DOHH2 (cell line): ENCODE data around the gene CACNA1I.

Experiments used
- H3F3A ChIP-seq: fragments of 200-600 bp; sonication (generic), shearing (Covaris generic); 2 replicates; pipeline ENCODE4 v1.6.0; 2016; ENCODE audit warnings: antibody characterized with exemption, mild to moderate bottlenecking; ENCODE audit not compliant: control insufficient read depth, insufficient read depth
- H3K27ac ChIP-seq: fragments of 200-600 bp; sonication (generic); 2 replicates; pipeline ENCODE4 v1.5.1; 2014; ENCODE audit warnings: low read depth, mild to moderate bottlenecking, low read length, moderate library complexity
- H3K27me3 ChIP-seq: fragments of 200-600 bp; sonication (generic); 2 replicates; pipeline ENCODE4 v1.6.1; 2014; ENCODE audit warnings: mild to moderate bottlenecking, low read length, mixed read lengths; ENCODE audit not compliant: control insufficient read depth
- H3K36me3 ChIP-seq: fragments of 200-600 bp; sonication (generic); 2 replicates; pipeline ENCODE4 v1.6.1; 2014; ENCODE audit warnings: mild to moderate bottlenecking, low read length, moderate library complexity, mixed read lengths; ENCODE audit not compliant: control insufficient read depth
- H3K4me1 ChIP-seq: fragments of 200-600 bp; sonication (generic); 2 replicates; pipeline ENCODE4 v1.6.1; 2014; ENCODE audit warnings: mild to moderate bottlenecking, low read length, mixed read lengths; ENCODE audit not compliant: control insufficient read depth
- H3K4me2 ChIP-seq: fragments of 200-600 bp; sonication (generic); 2 replicates; pipeline ENCODE4 v1.6.0; 2014; ENCODE audit warnings: mild to moderate bottlenecking, low read length, moderate library complexity
- H3K4me3 ChIP-seq: fragments of 200-600 bp; sonication (generic); 2 replicates; pipeline ENCODE4 v1.5.1; 2014; ENCODE audit warnings: mild to moderate bottlenecking, low read length, mixed read lengths
- H3K79me2 ChIP-seq: fragments of 200-600 bp; sonication (generic); 2 replicates; pipeline ENCODE4 v1.6.1; 2014; ENCODE audit warnings: mild to moderate bottlenecking, low read length, mixed read lengths; ENCODE audit not compliant: control insufficient read depth
- H3K9me2 ChIP-seq: fragments of 200-600 bp; sonication (generic); replicated peaks from 2 replicates; pipeline ENCODE4 v1.6.1; 2014; ENCODE audit warnings: mild to moderate bottlenecking, low read length, mixed read lengths; ENCODE audit not compliant: control insufficient read depth
- H3K9me3 ChIP-seq: fragments of 200-600 bp; sonication (generic); 2 replicates; pipeline ENCODE4 v1.6.1; 2014; ENCODE audit warnings: antibody characterized with exemption, low read length, mixed read lengths; ENCODE audit not compliant: control insufficient read depth, insufficient read depth
- H4K20me1 ChIP-seq: fragments of 200-600 bp; sonication (generic); 2 replicates; pipeline ENCODE4 v1.6.0; 2014; ENCODE audit warnings: low read depth, mild to moderate bottlenecking, antibody characterized with exemption, low read length, moderate library complexity; ENCODE audit not compliant: control insufficient read depth, insufficient read depth
- CTCF ChIP-seq: fragments of 200-600 bp; sonication (generic); IDR thresholded peaks from one replicate; pipeline ENCODE4 v1.5.1; 2014; ENCODE audit warnings: antibody characterized with exemption, mild to moderate bottlenecking, low read depth, low read length; ENCODE audit not compliant: poor library complexity, severe bottlenecking
- EZH2phosphoT487 ChIP-seq: fragments of 200-600 bp; sonication (generic); IDR thresholded peaks from 2 replicates; pipeline ENCODE4 v1.6.1; 2017; ENCODE audit warnings: borderline replicate concordance, mild to moderate bottlenecking, antibody characterized with exemption, low read length, moderate library complexity, mixed read lengths

CACNA1I gene

GRCh38 chr22:39729141-39729934 is 158.8 kb downstream of the CACNA1I start:
- Histone ChIP-seq H3K79me2 (no peaks in the 10 kb centered on the region), H3K27ac (no peak overlapping the region), H3K36me3 (no peaks in the 10 kb centered on the region), H3F3A (no peaks in the 10 kb centered on the region), H4K20me1 (0 out of 2 replicates have a peak, but pooled peaks cover 3% of the 10 kb centered on the region), H3K4me2 (no peak overlapping the region), H3K9me3 (no peaks in the 10 kb centered on the region), H3K27me3 (peaks cover 16% of the 10 kb centered on the region), H3K9me2 (no peaks in the 10 kb centered on the region), H3K4me1 (no peaks in the 10 kb centered on the region), H3K4me3 (no peak overlapping the region)
- TF ChIP-seq EZH2phosphoT487 (no peak), CTCF (no peak)

GRCh38 chr22:39731481-39731880 is 160.9 kb downstream of the CACNA1I start:
- no peaks in the 10 kb centered on the region for H3K9me2 ChIP-seq
- no peaks in the 10 kb centered on the region for H3K79me2 ChIP-seq
- H3K27ac ChIP-seq: no peak overlapping the region
- H3K4me2 ChIP-seq: no peak overlapping the region
- H3K4me1 ChIP-seq: no peaks in the 10 kb centered on the region
- no peaks in the 10 kb centered on the region for H3K9me3 ChIP-seq
- H3F3A ChIP-seq: no peaks in the 10 kb centered on the region
- TF ChIP-seq CTCF (no peak), EZH2phosphoT487 (no peak)
- peaks cover 20% of the 10 kb centered on the region for H3K27me3 ChIP-seq
- H3K4me3 ChIP-seq: no peak overlapping the region
- H4K20me1 ChIP-seq: 0 out of 2 replicates have a peak, but pooled peaks cover 3% of the 10 kb centered on the region
- no peaks in the 10 kb centered on the region for H3K36me3 ChIP-seq

- H3K79me2 ChIP-seq: no peaks in the 10 kb centered on the region
- no peak overlapping the region for H3K4me3 ChIP-seq
- H3K27ac ChIP-seq: no peak overlapping the region
- no peaks in the 10 kb centered on the region for H3K36me3 ChIP-seq
- H3K9me3 ChIP-seq: no peaks in the 10 kb centered on the region
- 0 out of 2 replicates have a peak, but pooled peaks cover 3% of the 10 kb centered on the region for H4K20me1 ChIP-seq
- no peaks in the 10 kb centered on the region for H3K9me2 ChIP-seq
- H3K4me2 ChIP-seq: no peak overlapping the region
- peaks cover 23% of the 10 kb centered on the region for H3K27me3 ChIP-seq
- no peaks in the 10 kb centered on the region for H3F3A ChIP-seq
- no peaks in the 10 kb centered on the region for H3K4me1 ChIP-seq
- TF ChIP-seq EZH2phosphoT487: no peak
- TF ChIP-seq CTCF: no peak
These were observed 161.5 kb downstream of the CACNA1I start for GRCh38 chr22:39731881-39732555.
